OCI-M1 (cell line): Measurements from ENCODE around the gene FKBP7.
"Not testable (repeated sequence)": the region's sequence is repeated elsewhere in the genome, so short reads cannot be mapped to it uniquely, and the experiment has no call there.

Experiments used
- DNase-seq: peaks from one replicate; lab custom pipeline; 2025; lab: John Stamatoyannopoulos, UW

Gene FKBP7

GRCh38 chr2:178478439-178479274 is at the start of gene FKBP7:
Gene FKBP7 (minus strand): TSS chr2:178478600. CDS start chr2:178478499, 101 bp downstream.
- DNase-seq = peak; percentile 92

- no peak for DNase-seq
Measured at GRCh38 chr2:178527592-178527991, 49.2 kb upstream of the FKBP7 start.

GRCh38 chr2:178526256-178526655 is 47.9 kb upstream of the FKBP7 start:
- no peak for DNase-seq

GRCh38 chr2:178525460-178525859 is 47.1 kb upstream of the FKBP7 start:
- not testable (repeated sequence) for DNase-seq

- DNase-seq = not testable (repeated sequence)
Measured at GRCh38 chr2:178525010-178525409, 46.6 kb upstream of the FKBP7 start.

GRCh38 chr2:178523596-178524134 is 45.3 kb upstream of the FKBP7 start:
- DNase-seq = no peak

- peak; percentile 83 for DNase-seq
Measured at GRCh38 chr2:178522950-178523595, 44.7 kb upstream of the FKBP7 start.

GRCh38 chr2:178521304-178522150 is 43.1 kb upstream of the FKBP7 start:
- no peak for DNase-seq

GRCh38 chr2:178517496-178517895 is 39.1 kb upstream of the FKBP7 start:
- no peak for DNase-seq

- DNase-seq = peak; percentile 4
Measured at GRCh38 chr2:178514664-178515063, 36.3 kb upstream of the FKBP7 start.

GRCh38 chr2:178513876-178514275 is 35.5 kb upstream of the FKBP7 start:
- no peak for DNase-seq

GRCh38 chr2:178512484-178512883 is 34.1 kb upstream of the FKBP7 start:
- DNase-seq = no peak

GRCh38 chr2:178510384-178510783 is 32.0 kb upstream of the FKBP7 start:
- no peak for DNase-seq

- no peak for DNase-seq
Measured at GRCh38 chr2:178508646-178509045, 30.2 kb upstream of the FKBP7 start.

- no peak for DNase-seq
Measured at GRCh38 chr2:178506949-178507348, 28.5 kb upstream of the FKBP7 start.

- no peak for DNase-seq
Measured at GRCh38 chr2:178506524-178506923, 28.1 kb upstream of the FKBP7 start.

GRCh38 chr2:178506101-178506500 is 27.7 kb upstream of the FKBP7 start:
- DNase-seq = no peak

GRCh38 chr2:178502751-178503150 is 24.4 kb upstream of the FKBP7 start:
- no peak for DNase-seq

GRCh38 chr2:178499640-178500039 is 21.2 kb upstream of the FKBP7 start:
- DNase-seq = no peak

- peak; percentile 64 for DNase-seq
Measured at GRCh38 chr2:178498137-178498536, 19.7 kb upstream of the FKBP7 start.

- DNase-seq = no peak
Measured at GRCh38 chr2:178496049-178496448, 17.6 kb upstream of the FKBP7 start.

GRCh38 chr2:178491612-178492011 is 13.2 kb upstream of the FKBP7 start:
- no peak for DNase-seq
